Osteoblast (primary cell): Measurements from ENCODE around the gene BGN. TPM values are rescaled to one million over a fixed set of nuclear protein-coding genes. Genes with fewer than 3 reads are reported as not detected.

Experiments used
- DNase-seq: peaks from one replicate; pipeline ENCODE4 v3.0.0; 2011; ENCODE audit warnings: low spot score, mixed read lengths; ENCODE audit not compliant: insufficient read length; ENCODE audit errors: missing footprints
- H2AFZ ChIP-seq: 2 replicates; pipeline ENCODE4 v1.6.0; 2011; ENCODE audit warnings: mild to moderate bottlenecking, low read length
- H3K27ac ChIP-seq: 2 replicates; pipeline ENCODE4 v1.5.1; 2011; ENCODE audit warnings: mild to moderate bottlenecking, low read depth, low read length, moderate library complexity
- H3K27me3 ChIP-seq: 2 replicates; pipeline ENCODE4 v1.6.0; 2012; ENCODE audit warnings: mild to moderate bottlenecking, control low read depth, inconsistent platforms, low read length, moderate library complexity; ENCODE audit not compliant: insufficient read depth
- H3K36me3 ChIP-seq: 2 replicates; pipeline ENCODE4 v1.5.1; 2011; ENCODE audit warnings: mild to moderate bottlenecking, low read length, control low read depth, moderate library complexity; ENCODE audit not compliant: insufficient read depth
- H3K4me1 ChIP-seq: 2 replicates; pipeline ENCODE4 v1.5.1; 2011; ENCODE audit warnings: mild to moderate bottlenecking, low read length, control low read depth, moderate library complexity; ENCODE audit not compliant: insufficient read depth
- H3K4me2 ChIP-seq: 2 replicates; pipeline ENCODE4 v1.6.0; 2011; ENCODE audit warnings: mild to moderate bottlenecking, low read length; ENCODE audit not compliant: insufficient read depth
- H3K4me3 ChIP-seq: fragments of 200-600 bp; sonication (generic); 3 replicates; pipeline ENCODE4 v1.5.1; 2012; ENCODE audit warnings: mild to moderate bottlenecking, low read length, inconsistent platforms; ENCODE audit not compliant: insufficient read depth
- H3K79me2 ChIP-seq: 2 replicates; pipeline ENCODE4 v1.6.0; 2012; ENCODE audit warnings: mild to moderate bottlenecking, low read length, control low read depth, inconsistent platforms; ENCODE audit not compliant: insufficient read depth
- H3K9me3 ChIP-seq: 2 replicates; pipeline ENCODE4 v1.5.1; 2011; ENCODE audit warnings: low read depth, low read length, control low read depth
- H4K20me1 ChIP-seq: 2 replicates; pipeline ENCODE4 v1.6.0; 2012; ENCODE audit warnings: mild to moderate bottlenecking, low read length, control low read depth; ENCODE audit not compliant: insufficient read depth
- CTCF ChIP-seq: IDR thresholded peaks from 2 replicates; pipeline ENCODE4 v1.5.1; 2011; ENCODE audit warnings: mild to moderate bottlenecking, low read depth, low read length, moderate library complexity; ENCODE audit errors: extremely low read depth
- total RNA-seq: library from RNA; depleted of rRNA; stranded (reverse); fragments of >200 nt; gene quantifications from 2 replicates; pipeline ENCODE4 v1.2.3, GENCODE V29; 2012

The BGN gene
- total RNA-seq, 1 donor: 139 TPM

GRCh38 chrX:153462291-153462690 is 32.5 kb upstream of the BGN start:
- no peak for TF ChIP-seq CTCF
- Histone ChIP-seq H3K27me3 (no peaks in the 10 kb centered on the region), H3K79me2 (no peaks in the 10 kb centered on the region), H3K4me2 (no peak overlapping the region), H3K4me1 (peaks cover 8% of the 10 kb centered on the region), H4K20me1 (no peaks in the 10 kb centered on the region), H3K36me3 (peaks cover 4% of the 10 kb centered on the region), H2AFZ (no peak overlapping the region), H3K9me3 (no peaks in the 10 kb centered on the region), H3K27ac (no peak overlapping the region), H3K4me3 (no peak overlapping the region)
- no peak for DNase-seq

- Histone ChIP-seq H2AFZ (no peak overlapping the region), H3K27ac (no peak overlapping the region), H3K36me3 (peaks cover 4% of the 10 kb centered on the region), H4K20me1 (no peaks in the 10 kb centered on the region), H3K4me1 (peaks cover 8% of the 10 kb centered on the region), H3K4me3 (no peak overlapping the region), H3K27me3 (no peaks in the 10 kb centered on the region), H3K9me3 (no peaks in the 10 kb centered on the region), H3K4me2 (no peak overlapping the region), H3K79me2 (no peaks in the 10 kb centered on the region)
- no peak for DNase-seq
- no peak for TF ChIP-seq CTCF
These were observed 31.7 kb upstream of the BGN start for GRCh38 chrX:153463031-153463430.

GRCh38 chrX:153463556-153463955 is 31.2 kb upstream of the BGN start:
- no peak for TF ChIP-seq CTCF
- no peaks in the 10 kb centered on the region for H3K27me3 ChIP-seq
- no peak overlapping the region for H2AFZ ChIP-seq
- no peaks in the 10 kb centered on the region for H3K79me2 ChIP-seq
- H4K20me1 ChIP-seq: no peaks in the 10 kb centered on the region
- peaks cover 4% of the 10 kb centered on the region for H3K36me3 ChIP-seq
- no peak for DNase-seq
- no peak overlapping the region for H3K4me3 ChIP-seq
- H3K27ac ChIP-seq: no peak overlapping the region
- peaks cover 8% of the 10 kb centered on the region for H3K4me1 ChIP-seq
- H3K4me2 ChIP-seq: no peak overlapping the region
- no peaks in the 10 kb centered on the region for H3K9me3 ChIP-seq

- H3K9me3 ChIP-seq: no peaks in the 10 kb centered on the region
- H3K36me3 ChIP-seq: peaks cover 4% of the 10 kb centered on the region
- no peaks in the 10 kb centered on the region for H4K20me1 ChIP-seq
- TF ChIP-seq CTCF: no peak
- no peak for DNase-seq
- H3K4me3 ChIP-seq: no peak overlapping the region
- no peaks in the 10 kb centered on the region for H3K27me3 ChIP-seq
- no peaks in the 10 kb centered on the region for H3K79me2 ChIP-seq
- peaks cover 8% of the 10 kb centered on the region for H3K4me1 ChIP-seq
- H3K27ac ChIP-seq: no peak overlapping the region
- H2AFZ ChIP-seq: no peak overlapping the region
- H3K4me2 ChIP-seq: no peak overlapping the region
These were observed 30.7 kb upstream of the BGN start for GRCh38 chrX:153464116-153464515.
